Cerebellar nuclear complex (tissue), 1 donor: ENCODE results near the gene IL1RAPL2.

ENCODE experiments used
- DNase-seq, 2 experiments: peaks; one replicate each; lab custom pipeline; 2025; lab: John Stamatoyannopoulos, UW

Gene IL1RAPL2

DNA sequence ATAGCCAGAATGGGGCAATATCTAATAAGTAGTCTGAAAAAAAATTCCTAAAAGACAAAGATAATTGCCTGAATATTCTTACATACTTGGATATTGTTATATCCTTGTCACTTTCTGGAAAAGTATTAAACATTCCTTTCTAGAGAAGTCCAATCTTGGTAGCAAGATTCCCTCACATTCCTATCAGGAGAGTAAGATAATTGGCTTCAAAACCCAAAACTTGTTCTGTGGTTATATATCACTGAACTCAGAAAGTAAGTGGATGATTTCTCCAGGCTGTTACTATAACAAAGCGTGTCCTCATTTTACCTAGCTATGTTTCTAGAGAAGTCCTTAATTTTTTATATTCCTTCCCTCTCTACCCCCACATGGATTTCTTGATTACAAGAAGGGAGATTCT lies 700.5 kb downstream of the IL1RAPL2 start:
- DNase-seq: no peak

GRCh38 chrX:105267167-105267566 lies 701.2 kb downstream of the IL1RAPL2 start:
- DNase-seq: no peak

- no peak for DNase-seq
These were observed 703.4 kb downstream of the IL1RAPL2 start for GRCh38 chrX:105269386-105269785.

GRCh38 chrX:105273326-105273725 lies 707.3 kb downstream of the IL1RAPL2 start:
- DNase-seq: no peak

DNA sequence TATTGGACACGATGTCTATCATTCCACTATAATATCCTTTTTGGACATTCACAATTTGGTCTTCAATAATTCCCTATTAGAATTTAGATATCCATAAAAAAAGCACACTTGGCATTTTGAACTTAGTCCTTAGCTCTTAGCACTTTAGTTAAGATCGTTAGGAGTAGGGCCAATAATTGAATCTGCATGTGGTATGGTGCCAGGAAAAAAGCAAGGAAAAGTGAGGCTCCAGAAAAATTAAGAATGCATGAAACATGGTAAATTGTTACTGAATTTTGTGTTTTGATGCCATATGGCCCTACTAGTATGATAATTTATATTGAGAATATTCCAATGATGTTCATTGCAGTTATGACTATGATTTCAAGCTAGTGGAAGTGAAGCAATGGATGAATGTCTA lies 708.1 kb downstream of the IL1RAPL2 start:
- DNase-seq: no peak

GRCh38 chrX:105277132-105277531 lies 711.1 kb downstream of the IL1RAPL2 start:
- DNase-seq: no peak

DNA sequence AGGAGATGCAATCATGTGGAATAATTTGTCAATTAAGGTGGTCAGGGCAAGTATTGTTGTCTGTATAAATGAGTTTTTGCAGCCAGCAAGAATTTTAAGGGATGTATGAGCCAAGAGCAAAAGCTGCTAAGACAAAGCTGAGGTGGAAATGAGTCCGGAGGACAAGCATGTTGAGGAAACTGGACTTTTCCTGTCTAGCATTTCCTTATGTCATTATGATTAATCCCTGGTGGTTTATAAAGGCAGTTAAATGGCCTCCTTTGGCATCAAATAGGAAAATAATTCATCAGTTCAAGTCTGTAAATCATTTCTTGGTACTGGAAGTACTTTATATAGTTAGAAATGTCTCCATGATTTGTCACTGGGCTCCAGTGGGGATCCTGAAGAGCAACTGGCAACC lies 716.1 kb downstream of the IL1RAPL2 start:
- DNase-seq: no peak

- no peak for DNase-seq
These were observed 731.0 kb downstream of the IL1RAPL2 start for GRCh38 chrX:105297041-105297440.

DNA sequence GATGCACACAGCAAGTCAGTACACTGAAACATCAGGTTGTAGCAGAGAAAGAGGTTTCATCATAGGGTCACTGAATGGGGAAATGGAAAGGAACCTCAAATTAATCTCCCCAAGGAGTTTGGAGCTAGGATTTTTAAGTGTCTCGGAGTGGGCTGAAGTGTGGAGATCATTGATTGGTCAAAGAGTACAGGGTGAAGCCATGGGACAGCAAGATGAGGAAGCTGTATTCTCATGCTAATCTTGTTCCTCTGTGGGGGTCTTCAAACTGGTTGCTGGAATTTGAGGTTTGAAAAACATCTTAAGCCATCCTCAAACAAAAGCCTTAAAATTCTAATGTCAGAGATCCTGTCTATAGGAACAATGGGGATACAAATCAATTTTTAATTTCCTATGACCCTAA lies 733.3 kb downstream of the IL1RAPL2 start:
- DNase-seq: no peak

DNA sequence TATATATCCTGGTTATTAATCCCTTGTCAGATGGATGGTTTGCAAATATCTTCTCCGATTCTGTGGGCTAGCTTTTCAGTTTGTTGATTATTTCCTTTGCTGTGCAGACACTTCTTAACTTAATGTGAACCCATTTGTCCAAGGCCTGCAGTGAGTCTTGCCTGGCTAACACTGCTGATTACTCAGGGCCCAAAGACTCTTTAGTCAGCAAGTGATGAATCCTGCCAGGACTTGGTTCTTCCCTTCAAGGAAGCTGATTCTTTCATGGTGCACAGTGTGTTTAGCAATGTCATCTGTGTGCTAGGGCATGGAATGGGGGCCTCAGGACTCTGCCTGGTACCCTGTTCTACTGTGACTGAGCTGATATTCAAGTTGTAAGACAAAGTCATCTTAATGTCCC lies 736.2 kb downstream of the IL1RAPL2 start:
- no peak for DNase-seq

- DNase-seq: no peak
These were observed 741.8 kb downstream of the IL1RAPL2 start for GRCh38 chrX:105307762-105308161.

DNA sequence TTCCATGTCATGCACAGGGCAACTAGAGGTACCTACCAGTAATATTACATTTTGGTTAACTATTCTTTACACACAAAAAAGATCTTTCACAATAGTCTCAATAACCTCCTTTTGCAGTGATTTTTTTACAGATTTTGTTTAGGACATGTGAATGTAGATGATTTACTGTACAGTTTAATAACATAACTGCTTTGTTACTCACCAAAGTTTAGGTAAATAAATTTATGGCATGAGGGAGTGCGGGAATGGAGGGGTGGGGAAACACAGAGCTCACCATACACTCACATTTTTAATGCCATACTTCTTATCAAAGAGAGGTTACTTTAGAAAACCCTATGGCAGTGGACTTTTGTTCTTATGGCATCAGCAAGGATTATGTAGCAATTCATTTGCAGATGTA lies 747.6 kb downstream of the IL1RAPL2 start:
- no peak for DNase-seq

DNA sequence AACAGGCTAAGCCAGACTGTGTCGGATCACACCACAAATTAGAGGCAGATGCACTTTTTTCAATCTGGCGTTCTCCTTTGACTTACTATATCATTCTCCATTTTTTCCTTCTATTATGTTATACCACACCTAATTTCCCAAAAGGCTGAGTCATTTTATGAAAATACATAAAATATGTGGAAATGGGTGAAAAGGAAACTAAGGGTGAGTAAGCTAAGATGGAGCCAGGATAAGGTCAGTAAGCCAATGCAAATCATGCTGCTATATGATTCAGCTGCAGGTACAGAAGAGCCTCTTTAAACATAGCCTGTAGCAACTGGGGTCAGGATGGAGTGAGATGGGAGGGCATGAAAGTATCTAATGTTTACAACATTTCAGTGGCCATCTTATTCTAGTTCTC lies 748.5 kb downstream of the IL1RAPL2 start:
- DNase-seq: no peak

GRCh38 chrX:105315248-105315647 lies 749.2 kb downstream of the IL1RAPL2 start:
- no peak for DNase-seq

- DNase-seq: no peak
These were observed 751.1 kb downstream of the IL1RAPL2 start for GRCh38 chrX:105317117-105317516.

GRCh38 chrX:105323928-105324327 lies 757.9 kb downstream of the IL1RAPL2 start:
- no peak for DNase-seq

DNA sequence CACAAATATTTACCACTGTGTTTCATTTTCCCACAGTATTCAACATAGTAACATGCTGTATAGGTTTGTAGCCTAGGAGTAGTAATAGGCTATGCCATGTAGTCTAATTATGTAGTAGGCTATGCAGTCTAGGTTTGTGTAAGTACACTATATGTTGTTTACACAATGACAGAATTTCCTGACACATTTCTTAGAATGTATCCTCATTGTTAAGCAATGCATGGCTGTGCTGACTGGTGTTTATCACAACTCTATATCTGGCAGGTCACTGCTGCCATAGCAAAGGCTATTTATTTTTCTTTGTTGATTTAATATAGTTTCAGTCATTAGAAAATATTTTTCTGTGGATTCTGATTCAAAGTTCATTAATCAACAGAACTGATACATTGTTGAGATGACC lies 762.8 kb downstream of the IL1RAPL2 start:
- no peak for DNase-seq

- DNase-seq: no peak
These were observed 765.2 kb downstream of the IL1RAPL2 start for GRCh38 chrX:105331244-105331643.

GRCh38 chrX:105347373-105347772 lies 781.4 kb downstream of the IL1RAPL2 start:
- DNase-seq: no peak

- DNase-seq: no peak
These were observed 783.5 kb downstream of the IL1RAPL2 start for GRCh38 chrX:105349476-105349875.

DNA sequence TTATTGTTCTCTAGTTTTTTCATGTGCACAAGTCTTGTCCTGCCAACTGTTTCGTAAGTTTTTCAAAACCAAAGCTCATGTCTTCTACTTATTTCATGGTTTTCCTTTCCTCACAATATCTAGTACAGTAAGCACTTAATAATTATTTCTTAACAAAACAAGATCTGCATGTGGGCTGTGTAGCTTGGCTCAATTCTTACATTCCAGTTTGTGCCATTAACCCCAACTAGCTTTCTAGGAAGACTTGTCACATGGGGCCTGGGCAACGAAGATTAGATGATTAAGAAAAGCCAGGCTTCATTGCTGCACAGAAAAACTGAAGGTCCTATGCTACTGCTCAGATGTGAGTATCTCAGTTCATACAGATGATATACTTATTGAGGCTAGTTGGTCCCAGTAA lies 809.8 kb downstream of the IL1RAPL2 start:
- DNase-seq: no peak

DNA sequence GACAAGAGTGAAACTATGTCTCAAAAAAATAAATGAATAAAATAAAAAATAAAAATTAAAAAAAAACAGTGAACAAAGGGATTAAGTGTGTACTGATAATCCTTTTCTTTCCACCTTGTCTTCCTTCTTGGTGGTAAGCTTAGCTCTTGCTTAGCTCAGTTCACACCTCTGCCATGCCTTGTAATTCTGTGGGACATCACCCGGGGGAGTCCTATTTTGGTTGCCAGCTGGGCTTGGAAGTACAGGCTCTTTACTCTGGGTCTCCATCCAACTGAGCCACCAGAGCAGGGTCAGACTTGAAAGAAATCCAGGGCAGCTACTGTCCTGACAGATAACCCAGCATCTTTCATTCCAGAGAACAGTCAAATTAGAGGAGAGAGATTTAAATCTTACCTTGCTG lies 858.7 kb downstream of the IL1RAPL2 start:
- no peak for DNase-seq

DNA sequence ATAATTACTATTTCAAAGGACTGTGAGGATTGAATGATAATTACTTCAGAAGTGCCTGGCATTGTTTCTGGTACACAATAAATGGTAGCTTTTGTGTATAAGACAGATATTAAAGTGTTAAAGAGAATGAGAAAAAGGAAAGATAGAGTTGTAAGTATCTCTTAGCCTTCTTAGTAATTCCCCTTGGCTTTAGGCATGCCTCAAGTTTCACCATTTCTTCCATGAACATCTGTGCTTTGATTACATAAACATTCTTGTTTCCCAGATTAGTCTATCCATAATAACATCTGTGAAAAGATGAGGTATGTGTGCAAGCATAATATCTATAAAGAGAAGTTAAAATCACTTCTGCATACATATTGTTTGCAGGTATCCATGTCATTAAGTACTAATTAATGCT lies 885.4 kb downstream of the IL1RAPL2 start:
- no peak for DNase-seq

- no peak for DNase-seq
These were observed 892.8 kb downstream of the IL1RAPL2 start for GRCh38 chrX:105458846-105459245.

- DNase-seq: no peak
These were observed 894.4 kb downstream of the IL1RAPL2 start for GRCh38 chrX:105460376-105460775.
